A549 (cell line): ENCODE results near the gene NFAM1. TPM values are rescaled to one million over a fixed set of nuclear protein-coding genes. Genes with fewer than 3 reads are reported as not detected.

ENCODE experiments used
- ATAC-seq, 2 experiments: fragments of 200-7000 bp in 1 of 2; fragments of >200 bp in 1 of 2; cut with Nextera tagmentation in 1 of 2; cut with Tn5 transposase in 1 of 2; 3 replicates each; pipeline versions ENCODE4 v1.8.0 to v1.9.1; 2018 to 2020; ENCODE audit warnings: mild to moderate bottlenecking in 1 of 2, moderate library complexity in 1 of 2
- CTCF ChIA-PET: fragments of 300-600 bp; sonication (Branson Sonifier 250); formaldehyde crosslinking; extraction: SDS; loops from one replicate; lab custom pipeline; 2021; ENCODE audit warnings: antibody characterized with exemption, inconsistent platforms; lab: Yijun Ruan, JAX
- POLR2A ChIA-PET: fragments of 350-600 bp; formaldehyde crosslinking; extraction: SDS; loops from one replicate; lab custom pipeline; 2021; ENCODE audit warnings: antibody characterized with exemption, inconsistent platforms; lab: Yijun Ruan, JAX
- DNase-seq, 2 experiments: peaks; one replicate each; pipeline versions ENCODE4 v3.0.0 to v3.0.0-alpha.2; 2011 to 2016; ENCODE audit warnings: low read depth in 1 of 2, low spot score in 1 of 2
- FAIRE-seq: peaks from 2 replicates; lab custom pipeline; 2011; peaks lifted over from hg19 to GRCh38; lab: Jason Lieb, UNC
- H3K27ac ChIP-seq, 2 experiments: fragments of >200 bp; sonication (Bioruptor Twin); formaldehyde crosslinking; 3 replicates each; pipeline ENCODE4 v1.5.1; 2016 to 2017
- H3K4me1 ChIP-seq: fragments of >200 bp; sonication (Bioruptor Twin); formaldehyde crosslinking; 3 replicates; pipeline ENCODE4 v1.6.1; 2016
- H3K4me2 ChIP-seq: fragments of >200 bp; sonication (Bioruptor Twin); formaldehyde crosslinking; 3 replicates; pipeline ENCODE4 v1.6.1; 2016
- H3K4me3 ChIP-seq: fragments of >200 bp; sonication (Bioruptor Twin); formaldehyde crosslinking; 3 replicates; pipeline ENCODE4 v1.5.1; 2016
- H3K9me3 ChIP-seq: fragments of >200 bp; sonication (Bioruptor Twin); formaldehyde crosslinking; 3 replicates; pipeline ENCODE4 v1.6.1; 2016
- BHLHE40 ChIP-seq: IDR thresholded peaks from 2 replicates; pipeline ENCODE4 v1.6.1; 2012; ENCODE audit warnings: low read depth, low read length, inconsistent platforms
- CEBPB ChIP-seq, 2 experiments: fragments of >200 bp in 1 of 2; sonication (Bioruptor Twin) in 1 of 2; formaldehyde crosslinking in 1 of 2; IDR thresholded peaks; 2 replicates each; pipeline ENCODE4 v1.6.1; 2012 to 2016
- EHF ChIP-seq: fragments of 250-450 bp; sonication (Bioruptor Pico); IDR thresholded peaks from 2 replicates; pipeline ENCODE4 v1.5.0; 2020; ENCODE audit warnings: mild to moderate bottlenecking
- EP300 ChIP-seq, 2 experiments: fragments of >200 bp; sonication (Bioruptor Twin); formaldehyde crosslinking; IDR thresholded peaks; 2 replicates in 1 of 2; 3 replicates in 1 of 2; pipeline ENCODE4 v1.6.1; 2016 to 2017
- ESRRA ChIP-seq: fragments of 150-350 bp; IDR thresholded peaks from 2 replicates; pipeline ENCODE4 v1.6.1; 2014; ENCODE audit warnings: mild to moderate bottlenecking, low read length, borderline replicate concordance
- HEYL ChIP-seq: fragments of 250-450 bp; sonication (Bioruptor Pico); IDR thresholded peaks from 2 replicates; pipeline ENCODE4 v1.8.0; 2021; ENCODE audit warnings: mild to moderate bottlenecking, moderate library complexity
- HMGXB4 ChIP-seq: fragments of 250-450 bp; sonication (Bioruptor Pico); IDR thresholded peaks from 2 replicates; pipeline ENCODE4 v1.5.0; 2021; ENCODE audit warnings: mild to moderate bottlenecking, moderate library complexity, borderline replicate concordance
- JUN ChIP-seq, 2 experiments: fragments of >200 bp; sonication (Bioruptor Twin); formaldehyde crosslinking; IDR thresholded peaks; 2 replicates in 1 of 2; 3 replicates in 1 of 2; pipeline ENCODE4 v1.6.1; 2016 to 2017
- KDM1A ChIP-seq: fragments of 200-600 bp; sonication (generic); IDR thresholded peaks from 2 replicates; pipeline ENCODE4 v1.6.1; 2016; ENCODE audit warnings: low read depth, mild to moderate bottlenecking
- MAFK ChIP-seq: fragments of 450-650 bp; IDR thresholded peaks from 2 replicates; pipeline ENCODE4 v1.6.1; 2014; ENCODE audit not compliant: partially characterized antibody
- MAX ChIP-seq: IDR thresholded peaks from 2 replicates; pipeline ENCODE4 v1.6.1; 2012
- PBX3 ChIP-seq: IDR thresholded peaks from 2 replicates; pipeline ENCODE4 v1.6.1; 2012
- RFX5 ChIP-seq: fragments of 450-650 bp; IDR thresholded peaks from 2 replicates; pipeline ENCODE4 v1.7.1; 2014; ENCODE audit warnings: antibody characterized with exemption, mild to moderate bottlenecking, moderate library complexity
- SMC3 ChIP-seq: fragments of >200 bp; sonication (Bioruptor Twin); formaldehyde crosslinking; IDR thresholded peaks from 3 replicates; pipeline ENCODE4 v1.6.1; 2018; ENCODE audit warnings: inconsistent platforms
- TFCP2L1 ChIP-seq: fragments of 250-450 bp; sonication (Bioruptor Pico); IDR thresholded peaks from 2 replicates; pipeline ENCODE4 v1.5.0; 2021; ENCODE audit warnings: mild to moderate bottlenecking
- ZNF302 ChIP-seq: fragments of 250-450 bp; sonication (Bioruptor Pico); IDR thresholded peaks from 2 replicates; pipeline ENCODE4 v1.9.0; 2021; ENCODE audit warnings: inconsistent platforms, mild to moderate bottlenecking, moderate library complexity
- WGBS: methylation state at CpG from one replicate; pipeline ENCODE4 v1.1.6; 2017; ENCODE audit errors: missing lambda C conversion rate; 5-methylcytosine and 5-hydroxymethylcytosine counted together
- polyA plus RNA-seq, 4 experiments: library from polyadenylated mRNA; depleted of rRNA in 3 of 4; stranded (reverse); fragments of >200 nt; fragmentation: RNase III in 1 of 4; extraction: RNeasy Plus Mini Kit Qiagen cat#74134 plus additional on column Dnase treatment in 1 of 4; gene quantifications; 2 replicates in 3 of 4; 3 replicates in 1 of 4; pipeline ENCODE4 v1.2.3, GENCODE V29; 2011 to 2017
- TF ChIP-seq, protein P1 (sequence below): fragments of 200-600 bp; sonication (generic); IDR thresholded peaks from 2 replicates; pipeline ENCODE4 v1.6.1; 2016; ENCODE audit warnings: antibody characterized with exemption, mild to moderate bottlenecking, moderate library complexity
- TF ChIP-seq, protein P2 (sequence below): fragments of >200 bp; sonication (Bioruptor Twin); formaldehyde crosslinking; IDR thresholded peaks from 3 replicates; pipeline ENCODE4 v1.6.1; 2016
- TF ChIP-seq, protein P3 (sequence below): fragments of >200 bp; sonication (Bioruptor Twin); formaldehyde crosslinking; IDR thresholded peaks from 3 replicates; pipeline ENCODE4 v1.5.1; 2016

The NFAM1 gene
- polyA plus RNA-seq, 2 of the 4 experiments (the other 2 are of a cell fraction), result not detected

GRCh38 chr22:42363892-42364291 lies 68.3 kb downstream of the NFAM1 start:
- POLR2A ChIA-PET, result no interaction called here
- 88% methylated on average over 6 of the region's 6 CpGs for WGBS

DNA sequence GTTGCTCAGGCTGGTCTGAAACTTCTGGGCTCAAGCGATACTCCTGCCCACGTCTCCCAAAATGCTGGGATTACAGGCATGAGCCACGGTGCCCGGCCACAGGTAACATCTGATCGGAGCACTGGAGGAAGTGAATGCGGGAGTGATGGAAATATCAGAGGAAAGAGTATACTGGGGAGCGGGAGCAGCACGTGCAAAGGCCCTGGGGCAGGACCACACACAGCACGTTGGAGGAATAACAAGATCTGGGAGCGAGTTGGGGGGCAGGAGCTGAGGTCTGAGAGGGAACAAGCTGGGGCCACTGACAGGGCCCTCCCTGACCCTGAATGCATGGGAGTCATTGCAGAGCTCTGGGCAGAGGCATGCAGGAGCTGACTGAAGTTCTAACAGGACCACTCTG lies 70.7 kb downstream of the NFAM1 start:
- Histone ChIP-seq H3K9me3 (no peaks in the 10 kb centered on the region), H3K4me1 (no peaks in the 10 kb centered on the region), H3K4me2 (no peak overlapping the region), H3K4me3 (no peak overlapping the region), H3K27ac (no peak overlapping the region)
- DNase-seq, result no peak
- ATAC-seq, result no peak
- ChIA-PET CTCF (interaction anchor here (0.7 kb wide), 1 partner anchor 49 kb away, joined by 3 read pairs; no protein-coding TSS in a partner anchor), POLR2A (no interaction called here)
- TF ChIP-seq MAX (no peak), HMGXB4 (CRISPR knock-in tag) (no peak), SMC3 (no peak), KDM1A (no peak), BHLHE40 (no peak), EP300 (IDR thresholded peaks at IDR 0.05) (no peak), EHF (CRISPR knock-in tag) (no peak)
- WGBS, result 75% methylated on average over 10 of the region's 10 CpGs
- FAIRE-seq, result no peak

More at GRCh38 chr22:42363892-42364291, 68.3 kb downstream of the NFAM1 start:
- CTCF ChIA-PET, result no interaction called here
- ATAC-seq (no peak), FAIRE-seq (no peak), DNase-seq (no peak)
- no peaks in the 10 kb centered on the region for H3K9me3 ChIP-seq
- H3K4me3 ChIP-seq, result no peak overlapping the region
- no peak overlapping the region for H3K27ac ChIP-seq
- H3K4me2 ChIP-seq, result no peak overlapping the region
- no peaks in the 10 kb centered on the region for H3K4me1 ChIP-seq
- TF ChIP-seq, protein P1, sequence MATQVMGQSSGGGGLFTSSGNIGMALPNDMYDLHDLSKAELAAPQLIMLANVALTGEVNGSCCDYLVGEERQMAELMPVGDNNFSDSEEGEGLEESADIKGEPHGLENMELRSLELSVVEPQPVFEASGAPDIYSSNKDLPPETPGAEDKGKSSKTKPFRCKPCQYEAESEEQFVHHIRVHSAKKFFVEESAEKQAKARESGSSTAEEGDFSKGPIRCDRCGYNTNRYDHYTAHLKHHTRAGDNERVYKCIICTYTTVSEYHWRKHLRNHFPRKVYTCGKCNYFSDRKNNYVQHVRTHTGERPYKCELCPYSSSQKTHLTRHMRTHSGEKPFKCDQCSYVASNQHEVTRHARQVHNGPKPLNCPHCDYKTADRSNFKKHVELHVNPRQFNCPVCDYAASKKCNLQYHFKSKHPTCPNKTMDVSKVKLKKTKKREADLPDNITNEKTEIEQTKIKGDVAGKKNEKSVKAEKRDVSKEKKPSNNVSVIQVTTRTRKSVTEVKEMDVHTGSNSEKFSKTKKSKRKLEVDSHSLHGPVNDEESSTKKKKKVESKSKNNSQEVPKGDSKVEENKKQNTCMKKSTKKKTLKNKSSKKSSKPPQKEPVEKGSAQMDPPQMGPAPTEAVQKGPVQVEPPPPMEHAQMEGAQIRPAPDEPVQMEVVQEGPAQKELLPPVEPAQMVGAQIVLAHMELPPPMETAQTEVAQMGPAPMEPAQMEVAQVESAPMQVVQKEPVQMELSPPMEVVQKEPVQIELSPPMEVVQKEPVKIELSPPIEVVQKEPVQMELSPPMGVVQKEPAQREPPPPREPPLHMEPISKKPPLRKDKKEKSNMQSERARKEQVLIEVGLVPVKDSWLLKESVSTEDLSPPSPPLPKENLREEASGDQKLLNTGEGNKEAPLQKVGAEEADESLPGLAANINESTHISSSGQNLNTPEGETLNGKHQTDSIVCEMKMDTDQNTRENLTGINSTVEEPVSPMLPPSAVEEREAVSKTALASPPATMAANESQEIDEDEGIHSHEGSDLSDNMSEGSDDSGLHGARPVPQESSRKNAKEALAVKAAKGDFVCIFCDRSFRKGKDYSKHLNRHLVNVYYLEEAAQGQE, result no peak
- TF ChIP-seq HEYL (CRISPR knock-in tag) (no peak), ESRRA (no peak), MAFK (no peak), BHLHE40 (no peak), EP300 (IDR thresholded peaks at IDR 0.05) (no peak), JUN (IDR thresholded peaks at IDR 0.05) (no peak), CEBPB (IDR thresholded peaks at IDR 0.05) (no peak), ZNF302 (CRISPR knock-in tag) (no peak), TFCP2L1 (CRISPR knock-in tag) (no peak), RFX5 (no peak), PBX3 (no peak)
- TF ChIP-seq, protein P2, sequence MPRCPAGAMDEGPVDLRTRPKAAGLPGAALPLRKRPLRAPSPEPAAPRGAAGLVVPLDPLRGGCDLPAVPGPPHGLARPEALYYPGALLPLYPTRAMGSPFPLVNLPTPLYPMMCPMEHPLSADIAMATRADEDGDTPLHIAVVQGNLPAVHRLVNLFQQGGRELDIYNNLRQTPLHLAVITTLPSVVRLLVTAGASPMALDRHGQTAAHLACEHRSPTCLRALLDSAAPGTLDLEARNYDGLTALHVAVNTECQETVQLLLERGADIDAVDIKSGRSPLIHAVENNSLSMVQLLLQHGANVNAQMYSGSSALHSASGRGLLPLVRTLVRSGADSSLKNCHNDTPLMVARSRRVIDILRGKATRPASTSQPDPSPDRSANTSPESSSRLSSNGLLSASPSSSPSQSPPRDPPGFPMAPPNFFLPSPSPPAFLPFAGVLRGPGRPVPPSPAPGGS, result no peak
- TF ChIP-seq, protein P3, sequence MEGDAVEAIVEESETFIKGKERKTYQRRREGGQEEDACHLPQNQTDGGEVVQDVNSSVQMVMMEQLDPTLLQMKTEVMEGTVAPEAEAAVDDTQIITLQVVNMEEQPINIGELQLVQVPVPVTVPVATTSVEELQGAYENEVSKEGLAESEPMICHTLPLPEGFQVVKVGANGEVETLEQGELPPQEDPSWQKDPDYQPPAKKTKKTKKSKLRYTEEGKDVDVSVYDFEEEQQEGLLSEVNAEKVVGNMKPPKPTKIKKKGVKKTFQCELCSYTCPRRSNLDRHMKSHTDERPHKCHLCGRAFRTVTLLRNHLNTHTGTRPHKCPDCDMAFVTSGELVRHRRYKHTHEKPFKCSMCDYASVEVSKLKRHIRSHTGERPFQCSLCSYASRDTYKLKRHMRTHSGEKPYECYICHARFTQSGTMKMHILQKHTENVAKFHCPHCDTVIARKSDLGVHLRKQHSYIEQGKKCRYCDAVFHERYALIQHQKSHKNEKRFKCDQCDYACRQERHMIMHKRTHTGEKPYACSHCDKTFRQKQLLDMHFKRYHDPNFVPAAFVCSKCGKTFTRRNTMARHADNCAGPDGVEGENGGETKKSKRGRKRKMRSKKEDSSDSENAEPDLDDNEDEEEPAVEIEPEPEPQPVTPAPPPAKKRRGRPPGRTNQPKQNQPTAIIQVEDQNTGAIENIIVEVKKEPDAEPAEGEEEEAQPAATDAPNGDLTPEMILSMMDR, result no peak
